ENCODE results near the gene SCARB1.
A peak's percentile ranks its signal among the peaks of the same experiment; 100 is the strongest.

GRCh38 chr12:124869059-124869665 is 5.5 kb upstream of the SCARB1 start:
- TF ChIP-seq CTCF (IDR thresholded peaks at IDR 0.05; ENCODE audit: insufficient read depth, low read length) = no peak
- peak; percentile 91 for TF ChIP-seq POLR2AphosphoS5 (IDR thresholded peaks at IDR 0.05; ENCODE audit: low read depth)
- peak; percentile 69; the same call in 1 of the 2 replicates for TF ChIP-seq SPI1 (IDR thresholded peaks at IDR 0.05; ENCODE audit: borderline replicate concordance, low read depth)

Measured in HL-60 (cell line).